WTC11 (cell line): ENCODE measurements around the gene OR6K3. TPM values are rescaled to one million over a fixed set of nuclear protein-coding genes. Genes with fewer than 3 reads are reported as not detected.

Experiments
- ATAC-seq: fragments of 200-7000 bp; cut with Tn5 transposase; 2 replicates; pipeline ENCODE4 v1.10.0; 2021; ENCODE audit warnings: mild to moderate bottlenecking, moderate library complexity
- CTCF ChIA-PET: fragments of 300-600 bp; sonication (Branson Sonifier 250); formaldehyde crosslinking; loops from one replicate; lab custom pipeline; 2021; ENCODE audit warnings: antibody characterized with exemption; lab: Charles Lee
- POLR2A ChIA-PET: fragments of 350-600 bp; sonication (Branson Sonifier 250); formaldehyde crosslinking; loops from one replicate; lab custom pipeline; 2021; ENCODE audit warnings: antibody characterized with exemption; lab: Charles Lee
- DNase-seq: peaks from one replicate; pipeline ENCODE4 v3.0.0; 2021; ENCODE audit warnings: low spot score
- H3K27ac Mint-ChIP-seq: 2 replicates; pipeline ENCODE4 v1.8.0; 2021; ENCODE audit warnings: mixed read lengths
- H3K27me3 Mint-ChIP-seq: 2 replicates; pipeline ENCODE4 v1.8.0; 2021; ENCODE audit warnings: low read depth, mild to moderate bottlenecking, moderate library complexity, mixed read lengths
- H3K36me3 Mint-ChIP-seq: 2 replicates; pipeline ENCODE4 v1.8.0; 2021; ENCODE audit warnings: mixed read lengths
- H3K4me1 Mint-ChIP-seq: 2 replicates; pipeline ENCODE4 v1.8.0; 2022; ENCODE audit warnings: mixed read lengths
- H3K4me3 Mint-ChIP-seq: 2 replicates; pipeline ENCODE4 v1.8.0; 2021; ENCODE audit warnings: mild to moderate bottlenecking, moderate library complexity, mixed read lengths
- H3K9me3 Mint-ChIP-seq: 2 replicates; pipeline ENCODE4 v1.8.0; 2021; ENCODE audit warnings: mixed read lengths
- ATF3 ChIP-seq: sonication (generic); formaldehyde crosslinking; conservative IDR thresholded peaks from 2 replicates; pipeline ENCODE4 v1.8.1; 2022; ENCODE audit warnings: mild to moderate bottlenecking, missing genetic modification reagents
- ATF6 ChIP-seq: sonication (generic); formaldehyde crosslinking; IDR thresholded peaks from 2 replicates; pipeline ENCODE4 v1.8.1; 2023; ENCODE audit warnings: mild to moderate bottlenecking, missing genetic modification reagents
- CREM ChIP-seq: sonication (generic); formaldehyde crosslinking; IDR thresholded peaks from 2 replicates; pipeline ENCODE4 v1.8.1; 2022; ENCODE audit warnings: mild to moderate bottlenecking, missing genetic modification reagents, moderate library complexity
- GABPB1 ChIP-seq: sonication (generic); formaldehyde crosslinking; IDR thresholded peaks from 2 replicates; pipeline ENCODE4 v1.8.1; 2023; ENCODE audit warnings: mild to moderate bottlenecking, missing genetic modification reagents
- MXD4 ChIP-seq: fragments of 250-450 bp; sonication (Bioruptor Pico); IDR thresholded peaks from 2 replicates; pipeline ENCODE4 v1.8.0; 2021; ENCODE audit warnings: mild to moderate bottlenecking, moderate library complexity, borderline replicate concordance
- NFATC4 ChIP-seq: fragments of 250-450 bp; sonication (Bioruptor Pico); IDR thresholded peaks from 2 replicates; pipeline ENCODE4 v1.9.0; 2021; ENCODE audit warnings: mild to moderate bottlenecking
- NR2C2 ChIP-seq: sonication (generic); formaldehyde crosslinking; IDR thresholded peaks from 2 replicates; pipeline ENCODE4 v1.8.0; 2022; ENCODE audit warnings: mild to moderate bottlenecking, missing genetic modification reagents
- NR3C1 ChIP-seq: sonication (generic); formaldehyde crosslinking; conservative IDR thresholded peaks from 2 replicates; pipeline ENCODE4 v1.8.1; 2023; ENCODE audit warnings: low read depth, mild to moderate bottlenecking, missing genetic modification reagents
- SMAD3 ChIP-seq: sonication (generic); formaldehyde crosslinking; IDR thresholded peaks from 2 replicates; pipeline ENCODE4 v1.8.0; 2022; ENCODE audit warnings: missing genetic modification reagents, mild to moderate bottlenecking, borderline replicate concordance
- SMAD4 ChIP-seq: sonication (generic); formaldehyde crosslinking; IDR thresholded peaks from 2 replicates; pipeline ENCODE4 v1.8.0; 2022; ENCODE audit warnings: mild to moderate bottlenecking, missing genetic modification reagents
- TCF7 ChIP-seq: sonication (generic); formaldehyde crosslinking; IDR thresholded peaks from 2 replicates; pipeline ENCODE4 v1.8.0; 2022; ENCODE audit warnings: mild to moderate bottlenecking, low read depth, missing genetic modification reagents, moderate library complexity
- ZMAT4 ChIP-seq: fragments of 250-450 bp; sonication (Bioruptor Pico); IDR thresholded peaks from 2 replicates; pipeline ENCODE4 v1.9.0; 2021; ENCODE audit warnings: mild to moderate bottlenecking
- ZNF121 ChIP-seq: sonication (generic); formaldehyde crosslinking; IDR thresholded peaks from 2 replicates; pipeline ENCODE4 v1.8.0; 2023; ENCODE audit warnings: missing genetic modification reagents
- ZNF671 ChIP-seq: fragments of 250-450 bp; sonication (Bioruptor Pico); IDR thresholded peaks from 2 replicates; pipeline ENCODE4 v1.8.0; 2021; ENCODE audit warnings: mild to moderate bottlenecking
- total RNA-seq: library from RNA; stranded (reverse); gene quantifications from 3 replicates; pipeline ENCODE4 v1.2.3, GENCODE V29; 2021
- TF ChIP-seq, protein P1 (sequence below): sonication (generic); formaldehyde crosslinking; IDR thresholded peaks from 2 replicates; pipeline ENCODE4 v1.8.1; 2023; ENCODE audit warnings: mild to moderate bottlenecking, missing genetic modification reagents, moderate library complexity
- TF ChIP-seq, protein P2 (sequence below): fragments of 250-450 bp; sonication (Bioruptor Pico); IDR thresholded peaks from 2 replicates; pipeline ENCODE4 v2.1.2; 2022; ENCODE audit warnings: mild to moderate bottlenecking, moderate library complexity
- TF ChIP-seq, protein P3 (sequence below): sonication (generic); formaldehyde crosslinking; conservative IDR thresholded peaks from 2 replicates; pipeline ENCODE4 v1.8.1; 2023; ENCODE audit warnings: mild to moderate bottlenecking, low read depth, missing genetic modification reagents, moderate library complexity
- TF ChIP-seq, protein P4 (sequence below): sonication (generic); formaldehyde crosslinking; IDR thresholded peaks from 2 replicates; pipeline ENCODE4 v1.8.0; 2022; ENCODE audit warnings: mild to moderate bottlenecking, missing genetic modification reagents

OR6K3 gene
- total RNA-seq, 1 experiment from 2014 or later: not detected

- Mint-ChIP-seq H3K9me3 (no peaks in the 10 kb centered on the region), H3K36me3 (no peaks in the 10 kb centered on the region)
- TF ChIP-seq TCF7 (CRISPR knock-in tag) (no peak), NR2C2 (CRISPR knock-in tag) (no peak), ZNF121 (CRISPR knock-in tag) (no peak), SMAD4 (CRISPR knock-in tag) (no peak), NR3C1 (CRISPR knock-in tag) (no peak), MXD4 (CRISPR knock-in tag) (no peak), ZMAT4 (CRISPR knock-in tag) (no peak), ATF6 (CRISPR knock-in tag) (no peak), CREM (no peak), SMAD3 (CRISPR knock-in tag) (no peak), GABPB1 (CRISPR knock-in tag) (no peak), NFATC4 (no peak), ZNF671 (CRISPR knock-in tag) (no peak), ATF3 (no peak)
- TF ChIP-seq, protein P1, sequence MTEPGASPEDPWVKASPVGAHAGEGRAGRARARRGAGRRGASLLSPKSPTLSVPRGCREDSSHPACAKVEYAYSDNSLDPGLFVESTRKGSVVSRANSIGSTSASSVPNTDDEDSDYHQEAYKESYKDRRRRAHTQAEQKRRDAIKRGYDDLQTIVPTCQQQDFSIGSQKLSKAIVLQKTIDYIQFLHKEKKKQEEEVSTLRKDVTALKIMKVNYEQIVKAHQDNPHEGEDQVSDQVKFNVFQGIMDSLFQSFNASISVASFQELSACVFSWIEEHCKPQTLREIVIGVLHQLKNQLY (CRISPR knock-in tag): no peak
- TF ChIP-seq, protein P2, sequence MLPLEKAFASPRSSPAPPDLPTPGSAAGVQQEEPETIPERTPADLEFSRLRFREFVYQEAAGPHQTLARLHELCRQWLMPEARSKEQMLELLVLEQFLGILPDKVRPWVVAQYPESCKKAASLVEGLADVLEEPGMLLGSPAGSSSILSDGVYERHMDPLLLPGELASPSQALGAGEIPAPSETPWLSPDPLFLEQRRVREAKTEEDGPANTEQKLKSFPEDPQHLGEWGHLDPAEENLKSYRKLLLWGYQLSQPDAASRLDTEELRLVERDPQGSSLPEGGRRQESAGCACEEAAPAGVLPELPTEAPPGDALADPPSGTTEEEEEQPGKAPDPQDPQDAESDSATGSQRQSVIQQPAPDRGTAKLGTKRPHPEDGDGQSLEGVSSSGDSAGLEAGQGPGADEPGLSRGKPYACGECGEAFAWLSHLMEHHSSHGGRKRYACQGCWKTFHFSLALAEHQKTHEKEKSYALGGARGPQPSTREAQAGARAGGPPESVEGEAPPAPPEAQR: no peak
- TF ChIP-seq, protein P3, sequence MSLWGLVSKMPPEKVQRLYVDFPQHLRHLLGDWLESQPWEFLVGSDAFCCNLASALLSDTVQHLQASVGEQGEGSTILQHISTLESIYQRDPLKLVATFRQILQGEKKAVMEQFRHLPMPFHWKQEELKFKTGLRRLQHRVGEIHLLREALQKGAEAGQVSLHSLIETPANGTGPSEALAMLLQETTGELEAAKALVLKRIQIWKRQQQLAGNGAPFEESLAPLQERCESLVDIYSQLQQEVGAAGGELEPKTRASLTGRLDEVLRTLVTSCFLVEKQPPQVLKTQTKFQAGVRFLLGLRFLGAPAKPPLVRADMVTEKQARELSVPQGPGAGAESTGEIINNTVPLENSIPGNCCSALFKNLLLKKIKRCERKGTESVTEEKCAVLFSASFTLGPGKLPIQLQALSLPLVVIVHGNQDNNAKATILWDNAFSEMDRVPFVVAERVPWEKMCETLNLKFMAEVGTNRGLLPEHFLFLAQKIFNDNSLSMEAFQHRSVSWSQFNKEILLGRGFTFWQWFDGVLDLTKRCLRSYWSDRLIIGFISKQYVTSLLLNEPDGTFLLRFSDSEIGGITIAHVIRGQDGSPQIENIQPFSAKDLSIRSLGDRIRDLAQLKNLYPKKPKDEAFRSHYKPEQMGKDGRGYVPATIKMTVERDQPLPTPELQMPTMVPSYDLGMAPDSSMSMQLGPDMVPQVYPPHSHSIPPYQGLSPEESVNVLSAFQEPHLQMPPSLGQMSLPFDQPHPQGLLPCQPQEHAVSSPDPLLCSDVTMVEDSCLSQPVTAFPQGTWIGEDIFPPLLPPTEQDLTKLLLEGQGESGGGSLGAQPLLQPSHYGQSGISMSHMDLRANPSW: no peak
- TF ChIP-seq, protein P4, sequence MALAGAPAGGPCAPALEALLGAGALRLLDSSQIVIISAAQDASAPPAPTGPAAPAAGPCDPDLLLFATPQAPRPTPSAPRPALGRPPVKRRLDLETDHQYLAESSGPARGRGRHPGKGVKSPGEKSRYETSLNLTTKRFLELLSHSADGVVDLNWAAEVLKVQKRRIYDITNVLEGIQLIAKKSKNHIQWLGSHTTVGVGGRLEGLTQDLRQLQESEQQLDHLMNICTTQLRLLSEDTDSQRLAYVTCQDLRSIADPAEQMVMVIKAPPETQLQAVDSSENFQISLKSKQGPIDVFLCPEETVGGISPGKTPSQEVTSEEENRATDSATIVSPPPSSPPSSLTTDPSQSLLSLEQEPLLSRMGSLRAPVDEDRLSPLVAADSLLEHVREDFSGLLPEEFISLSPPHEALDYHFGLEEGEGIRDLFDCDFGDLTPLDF (CRISPR knock-in tag): no peak
- TF ChIP-seq, all 79 proteins: peak for 0
- ChIA-PET POLR2A (no interaction called here), CTCF (no interaction called here)
- ATAC-seq (no peak), DNase-seq (no peak)
- no peak overlapping the region for H3K27ac Mint-ChIP-seq
- no peak overlapping the region for H3K4me3 Mint-ChIP-seq
- H3K27me3 Mint-ChIP-seq: no peaks in the 10 kb centered on the region
- H3K4me1 Mint-ChIP-seq: no peaks in the 10 kb centered on the region
Observed at GRCh38 chr1:158730453-158730852, 9.9 kb upstream of the OR6K3 start.
